GM18508 (cell line): ENCODE data around the gene MIS12.

ENCODE experiments used
- ATAC-seq: cut with Tn5 transposase; IDR thresholded peaks from one replicate; pipeline ENCODE4 v1.9.1; 2021; ENCODE audit warnings: moderate number of reproducible peaks; ENCODE audit not compliant: insufficient read depth, unreplicated experiment

The MIS12 gene

GRCh38 chr17:5499476-5500231 is 13.3 kb downstream of the MIS12 start:
- no peak for ATAC-seq

DNA sequence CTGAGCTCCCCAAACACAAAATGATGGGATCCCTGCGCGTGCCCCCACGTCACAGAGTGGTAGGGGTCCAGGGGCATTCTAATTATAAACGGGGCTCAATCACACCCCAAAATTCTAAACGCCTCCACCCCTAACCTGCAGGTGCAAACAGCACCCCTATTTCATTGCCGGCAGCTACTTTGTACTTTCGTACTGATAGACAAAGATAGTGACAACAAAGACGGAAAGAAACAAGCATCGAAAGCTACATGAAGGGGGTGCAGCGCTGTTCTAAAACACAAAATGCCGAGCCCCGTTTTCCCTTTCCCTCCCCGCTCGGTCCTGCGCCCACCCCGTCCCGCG is 13.9 kb downstream of the MIS12 start:
- ATAC-seq: no peak

GRCh38 chr17:5500589-5501391 is 14.4 kb downstream of the MIS12 start:
- ATAC-seq: no peak

- no peak for ATAC-seq
Observed at GRCh38 chr17:5501685-5502084, 15.3 kb downstream of the MIS12 start.

- no peak for ATAC-seq
Observed at GRCh38 chr17:5502552-5502951, 16.2 kb downstream of the MIS12 start.

DNA sequence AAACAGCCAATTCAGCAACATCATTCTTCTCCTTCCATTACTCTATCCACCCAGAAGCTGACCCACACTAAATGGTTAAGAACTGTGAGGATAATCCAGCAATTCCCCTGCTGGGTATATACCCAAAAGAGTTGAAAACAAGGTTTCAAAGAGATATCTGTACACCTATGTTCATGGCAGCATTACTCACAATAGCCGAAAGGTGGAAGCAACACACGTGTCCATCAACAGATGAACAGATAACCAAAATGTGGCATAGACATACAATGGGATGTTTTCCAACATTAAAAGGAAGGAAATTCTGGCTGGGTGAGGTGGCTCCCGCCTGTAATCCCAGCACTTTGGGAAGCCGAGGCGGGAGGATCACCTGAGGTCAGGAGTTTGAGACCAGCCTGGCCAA is 19.9 kb downstream of the MIS12 start:
- ATAC-seq: no peak

GRCh38 chr17:5508810-5509209 is 22.4 kb downstream of the MIS12 start:
- no peak for ATAC-seq

DNA sequence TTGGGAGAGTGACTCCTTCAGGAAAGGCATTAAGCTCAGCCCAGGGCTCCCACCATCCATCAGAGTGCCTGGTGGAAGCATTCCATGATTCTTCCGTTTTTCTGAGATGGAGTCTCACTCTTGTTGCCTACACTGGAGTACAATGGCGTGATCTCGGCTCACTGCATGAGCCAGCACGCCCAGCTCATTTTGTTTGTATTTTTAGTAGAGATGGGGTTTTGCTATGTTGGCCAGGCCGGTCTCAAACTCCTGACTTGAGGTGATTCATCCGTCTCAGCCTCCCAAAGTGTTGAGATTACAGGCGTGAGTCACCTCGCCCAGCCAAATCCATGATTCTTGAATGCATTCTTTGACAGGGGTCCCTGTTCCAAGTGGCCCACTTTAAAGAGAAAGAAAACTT is 23.1 kb downstream of the MIS12 start:
- no peak for ATAC-seq

DNA sequence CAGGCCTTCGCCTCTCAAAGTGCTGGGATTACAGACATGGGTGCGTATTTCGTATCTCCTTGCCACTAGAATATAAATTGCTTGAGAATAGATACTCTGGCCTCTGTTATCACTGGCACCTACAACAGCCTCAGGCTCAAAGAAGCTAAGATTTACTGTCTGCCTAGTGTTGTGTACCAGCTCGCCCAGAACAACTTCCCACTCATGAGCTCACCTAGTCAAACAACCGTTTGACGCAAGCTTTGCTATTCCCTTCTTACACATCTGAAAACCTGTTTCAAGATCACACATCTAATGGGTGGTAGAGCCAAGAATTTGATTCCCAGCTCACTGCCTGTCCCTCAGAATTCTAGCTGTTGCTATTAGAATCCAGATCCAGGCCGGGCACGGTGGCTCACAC is 24.4 kb downstream of the MIS12 start:
- ATAC-seq: no peak

GRCh38 chr17:5511401-5512225 is 25.2 kb downstream of the MIS12 start:
- ATAC-seq: no peak

GRCh38 chr17:5513628-5514027 is 27.3 kb downstream of the MIS12 start:
- no peak for ATAC-seq

GRCh38 chr17:5514976-5515375 is 28.6 kb downstream of the MIS12 start:
- no peak for ATAC-seq

- ATAC-seq: no peak
Observed at GRCh38 chr17:5516060-5516792, 29.9 kb downstream of the MIS12 start.

DNA sequence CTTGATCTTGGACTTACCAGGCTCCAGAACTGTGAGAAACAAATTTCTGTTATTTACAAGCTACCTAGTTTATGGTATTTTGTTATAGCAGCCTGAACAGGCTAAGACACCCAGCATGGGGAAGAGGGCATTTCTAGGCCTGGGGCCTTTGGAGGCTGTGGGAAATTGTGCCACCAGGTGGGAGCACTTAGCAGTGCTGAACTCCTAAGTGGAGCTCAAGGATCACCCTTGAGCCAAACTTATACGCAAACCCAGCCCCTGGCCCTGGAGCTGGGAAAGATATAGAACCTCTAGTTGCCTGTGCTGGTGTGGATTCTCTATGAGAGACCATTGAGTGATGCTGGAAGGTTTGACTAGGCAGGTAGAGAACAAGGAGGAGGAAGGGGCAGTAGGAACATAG is 36.1 kb downstream of the MIS12 start:
- no peak for ATAC-seq

GRCh38 chr17:5523249-5523648 is 36.9 kb downstream of the MIS12 start:
- ATAC-seq: no peak

- ATAC-seq: no peak
Observed at GRCh38 chr17:5526821-5527598, 40.6 kb downstream of the MIS12 start.

- ATAC-seq: no peak
Observed at GRCh38 chr17:5527601-5528250, 41.4 kb downstream of the MIS12 start.

DNA sequence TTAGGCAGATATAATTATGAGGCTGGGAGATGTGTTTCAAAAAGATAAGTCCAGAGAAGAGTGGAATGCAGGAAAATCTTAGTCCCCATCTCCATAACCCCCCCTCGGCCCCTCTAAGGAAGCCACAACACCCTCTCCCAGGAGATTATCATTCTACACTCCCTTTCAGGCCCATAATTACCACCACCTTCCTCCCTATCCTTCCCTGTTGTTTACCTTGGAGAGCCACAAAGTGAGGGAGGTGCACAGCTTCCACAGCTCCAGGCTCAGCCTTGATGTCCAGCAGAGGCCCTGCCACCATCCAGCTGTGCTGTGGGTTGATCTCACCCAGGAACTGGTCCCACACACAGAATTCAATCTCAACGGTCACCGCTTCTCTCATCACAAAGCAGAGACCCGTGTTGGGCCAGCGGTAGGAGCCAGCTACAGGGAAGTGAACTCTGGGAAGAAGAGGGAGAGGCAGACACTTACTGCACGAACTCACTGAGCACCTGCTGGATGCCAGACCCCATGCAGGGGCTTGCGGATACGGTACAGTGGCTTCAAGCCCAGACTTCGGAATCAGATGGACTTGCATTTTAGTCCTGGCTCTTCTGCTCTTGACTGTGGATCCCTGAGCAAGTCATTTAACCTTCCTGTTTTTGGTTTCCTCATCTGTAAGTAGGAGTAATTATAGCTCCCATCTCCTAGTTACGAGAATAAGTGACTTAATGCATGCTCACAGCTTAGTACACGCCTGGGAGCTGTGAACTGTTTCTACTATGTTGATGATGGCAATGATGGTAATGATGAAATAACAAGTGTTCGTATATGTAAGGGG is 44.1 kb downstream of the MIS12 start:
- no peak for ATAC-seq
